Activated CD8-positive, alpha-beta T cell treated with anti-CD3 and anti-CD28 coated beads, Interleukin-2, amount 10 ng/mL, durations not matched to agents 7 days and 5 days (primary cell): Measurements from ENCODE around the gene MDN1. TPM values are rescaled to one million over a fixed set of nuclear protein-coding genes. Genes with fewer than 3 reads are reported as not detected.

Experiments used
- ATAC-seq: fragments of 150-1000 bp; cut with Tn5 transposase; one replicate; pipeline ENCODE4 v1.10.0; 2021; ENCODE audit warnings: moderate library complexity
- CTCF ChIA-PET: fragments of 350-600 bp; sonication (Branson Sonifier 250); formaldehyde crosslinking; loops from one replicate; lab custom pipeline; 2021; ENCODE audit warnings: antibody characterized with exemption; lab: Charles Lee
- POLR2A ChIA-PET: fragments of 350-600 bp; sonication (Branson Sonifier 250); formaldehyde crosslinking; loops from one replicate; lab custom pipeline; 2021; ENCODE audit warnings: antibody characterized with exemption; lab: Charles Lee
- DNase-seq: peaks from one replicate; pipeline ENCODE4 v3.0.0-alpha.2; 2020
- H3K27ac Mint-ChIP-seq: one replicate; pipeline ENCODE4 v1.8.0; 2021; ENCODE audit warnings: mild to moderate bottlenecking, mixed read lengths
- H3K27me3 Mint-ChIP-seq: one replicate; pipeline ENCODE4 v1.8.0; 2021; ENCODE audit warnings: low read depth, mixed read lengths
- H3K36me3 Mint-ChIP-seq: one replicate; pipeline ENCODE4 v1.8.0; 2021; ENCODE audit warnings: low read depth, mixed read lengths
- H3K4me1 Mint-ChIP-seq: one replicate; pipeline ENCODE4 v1.8.0; 2021; ENCODE audit warnings: low read depth, mixed read lengths
- H3K4me3 Mint-ChIP-seq: one replicate; pipeline ENCODE4 v1.8.0; 2021; ENCODE audit warnings: mild to moderate bottlenecking, mixed read lengths
- H3K9me3 Mint-ChIP-seq: one replicate; pipeline ENCODE4 v1.8.0; 2022; ENCODE audit warnings: mixed read lengths; ENCODE audit not compliant: insufficient read depth
- total RNA-seq, 2 experiments: library from RNA; stranded (reverse); gene quantifications; one replicate each; pipeline ENCODE4 v1.2.3, GENCODE V29; 2021

Gene MDN1
- total RNA-seq, 2 experiments from 2014 or later = 58.2 to 64.7 TPM

DNA sequence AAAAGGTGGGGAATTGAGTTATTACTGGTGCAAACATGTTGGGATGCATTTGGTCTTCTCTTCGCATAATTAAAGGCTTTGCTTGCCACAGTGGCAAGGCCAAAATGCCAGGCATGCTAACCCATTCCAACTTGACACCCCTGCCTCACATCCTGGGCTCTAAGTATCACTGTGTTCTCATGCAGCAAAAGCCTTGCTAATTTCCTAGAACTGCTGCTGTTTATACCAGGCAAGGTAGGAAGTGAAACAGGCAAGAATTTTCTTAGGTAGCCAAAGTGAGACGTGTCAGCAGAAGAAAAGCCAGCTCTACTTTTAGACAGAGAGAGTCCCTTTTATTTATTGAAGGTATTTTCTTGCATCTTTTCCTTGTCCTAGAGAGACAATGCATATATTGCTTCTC, 222.2 kb downstream of the MDN1 start:
- H3K27ac Mint-ChIP-seq = peak overlapping the region; percentile 79
- peaks cover 37% of the 10 kb centered on the region for H3K36me3 Mint-ChIP-seq
- peaks cover 19% of the 10 kb centered on the region for H3K9me3 Mint-ChIP-seq
- ChIA-PET POLR2A (interaction anchor here (1.0 to 1.2 kb wide), 2 partner anchors 11 to 225 kb away, joined by 3 to 4 read pairs; no protein-coding TSS in a partner anchor), CTCF (interaction anchor here (1.6 to 5.2 kb wide), 4 partner anchors 12 to 225 kb away, joined by 3 to 39 read pairs (median 6); no protein-coding TSS in a partner anchor)
- DNase-seq (no peak), ATAC-seq (peak; percentile 35)
- H3K27me3 Mint-ChIP-seq = no peaks in the 10 kb centered on the region
- H3K4me3 Mint-ChIP-seq = peak overlapping the region; percentile 25
- H3K4me1 Mint-ChIP-seq = peaks cover 49% of the 10 kb centered on the region

DNA sequence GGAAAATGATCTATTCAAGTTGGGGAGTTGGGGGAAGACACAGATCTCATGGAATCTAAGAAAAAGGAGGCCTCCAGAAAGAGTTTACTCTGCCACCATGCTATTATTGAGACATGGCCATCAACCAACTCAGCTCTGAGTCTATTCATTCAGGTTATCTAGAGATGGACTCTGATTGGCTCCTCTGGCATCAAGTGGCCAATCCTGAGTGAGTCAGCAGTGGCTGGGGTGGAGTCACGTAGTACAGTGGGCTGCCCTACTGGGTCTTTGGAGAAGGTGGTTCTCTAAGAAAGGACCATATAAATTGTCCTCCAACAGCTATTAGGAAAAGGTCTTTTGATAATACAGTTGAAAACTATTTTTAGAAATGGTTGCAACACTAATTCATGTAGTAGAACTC, 223.1 kb downstream of the MDN1 start:
- ATAC-seq = no peak

DNA sequence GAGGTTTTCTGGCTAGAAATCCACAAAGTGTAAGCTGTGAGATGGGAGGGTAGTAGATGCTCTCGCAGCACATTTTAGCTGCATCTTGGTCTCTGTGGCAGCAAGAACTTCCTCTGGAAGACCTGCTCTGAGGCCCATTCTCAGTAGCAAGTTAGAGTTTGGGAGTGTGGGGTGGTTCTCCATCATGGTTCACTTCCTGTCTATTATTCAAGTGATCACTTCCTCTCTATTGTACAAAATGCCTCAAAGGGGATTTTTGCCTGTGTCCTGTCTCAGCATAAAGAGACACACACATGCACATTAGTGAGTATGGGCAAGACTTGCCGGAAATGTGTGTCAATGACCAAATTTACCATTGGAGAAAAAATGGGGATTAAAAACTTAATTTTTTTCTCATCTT, 223.5 kb downstream of the MDN1 start:
- Mint-ChIP-seq H3K27me3 (no peaks in the 10 kb centered on the region), H3K4me1 (peaks cover 46% of the 10 kb centered on the region), H3K27ac (peak overlapping the region; percentile 99), H3K9me3 (peaks cover 19% of the 10 kb centered on the region), H3K4me3 (peak overlapping the region; percentile 42), H3K36me3 (peaks cover 37% of the 10 kb centered on the region)
- ChIA-PET POLR2A (interaction anchor here (0.6 to 1.5 kb wide), 2 partner anchors 17 to 720 kb away, joined by 3 read pairs; no protein-coding TSS in a partner anchor), CTCF (interaction anchor here (1.6 to 5.2 kb wide), 2 partner anchors 14 to 164 kb away, joined by 3 to 39 read pairs; no protein-coding TSS in a partner anchor)
- DNase-seq (peak; percentile 40), ATAC-seq (peak; percentile 69)

More for the DNA sequence above, 223.1 kb downstream of the MDN1 start:
- peaks cover 37% of the 10 kb centered on the region for H3K36me3 Mint-ChIP-seq
- H3K27ac Mint-ChIP-seq = peak overlapping the region; percentile 99
- ChIA-PET POLR2A (interaction anchor here (0.6 to 1.5 kb wide), 3 partner anchors 12 to 719 kb away, joined by 3 read pairs; no protein-coding TSS in a partner anchor), CTCF (interaction anchor here (1.6 to 5.2 kb wide), 2 partner anchors 13 to 164 kb away, joined by 3 to 39 read pairs; no protein-coding TSS in a partner anchor)
- H3K27me3 Mint-ChIP-seq = no peaks in the 10 kb centered on the region
- no peak for DNase-seq
- H3K9me3 Mint-ChIP-seq = peaks cover 19% of the 10 kb centered on the region
- peaks cover 46% of the 10 kb centered on the region for H3K4me1 Mint-ChIP-seq
- peak overlapping the region; percentile 42 for H3K4me3 Mint-ChIP-seq

Other genes starting within 250 kb of the MDN1 start
- gene LYRM2, start 181.0 kb downstream of the MDN1 start, total RNA-seq = 10 to 100 TPM; 29.2 to 29.5 TPM
- gene CASP8AP2, start 10.1 kb upstream of the MDN1 start, total RNA-seq = 10 to 100 TPM; 42.5 to 47.3 TPM
- gene GJA10, start 74.7 kb upstream of the MDN1 start, total RNA-seq = not detected